Gastroesophageal sphincter (tissue), 4 donors: ENCODE data around the gene CHST11. TPM values are rescaled to one million over a fixed set of nuclear protein-coding genes. Genes with fewer than 3 reads are reported as not detected.

Experiments used
- ATAC-seq: fragments of 150-250 bp; one replicate; pipeline ENCODE4 v1.9.1; 2016; ENCODE audit warnings: mild to moderate bottlenecking, moderate library complexity
- H3K27ac ChIP-seq, 4 donors: fragments of 200-600 bp; sonication (generic) in 3 of 4; 1 replicate in 3 of 4; 2 replicates in 1 of 4; pipeline ENCODE4 v1.5.1; 2016 to 2019
- H3K27me3 ChIP-seq: fragments of 200-600 bp; sonication (generic); one replicate; pipeline ENCODE4 v1.5.1; 2019
- H3K36me3 ChIP-seq, 2 donors: fragments of 200-600 bp; sonication (generic); one replicate each; pipeline ENCODE4 v1.5.1; 2019; ENCODE audit warnings: control low read depth in 1 of 2
- H3K4me1 ChIP-seq, 3 donors: fragments of 200-600 bp; sonication (generic); 1 replicate in 2 of 3; 2 replicates in 1 of 3; pipeline ENCODE4 v1.5.1; 2016 to 2019; ENCODE audit warnings: control low read depth in 2 of 3
- H3K4me3 ChIP-seq, 2 donors: fragments of 200-600 bp; sonication (generic); one replicate each; pipeline ENCODE4 v1.5.1; 2019; ENCODE audit warnings: mild to moderate bottlenecking in 1 of 2, moderate library complexity in 1 of 2
- H3K9me3 ChIP-seq, 3 donors: fragments of 200-600 bp; sonication (generic); one replicate each; pipeline ENCODE4 v1.5.1; 2017 to 2019; ENCODE audit warnings: control low read depth in 2 of 3
- EP300 ChIP-seq: sonication (generic); formaldehyde crosslinking; IDR thresholded peaks from one replicate; pipeline ENCODE4 v1.6.1; 2017; ENCODE audit warnings: antibody characterized with exemption, mild to moderate bottlenecking
- POLR2A ChIP-seq, 2 donors: fragments of 450-650 bp; IDR thresholded peaks; one replicate each; pipeline ENCODE4 v1.6.1; 2017; ENCODE audit warnings: antibody characterized with exemption in 2 of 2, mild to moderate bottlenecking in 2 of 2, moderate library complexity in 1 of 2
- POLR2AphosphoS5 ChIP-seq: sonication (generic); formaldehyde crosslinking; IDR thresholded peaks from one replicate; pipeline ENCODE4 v1.6.1; 2017; ENCODE audit warnings: antibody characterized with exemption
- WGBS, 2 donors: methylation state at CpG; one replicate each; pipeline ENCODE4 v1.1.5; 2018; ENCODE audit warnings: low coverage in 1 of 2; 5-methylcytosine and 5-hydroxymethylcytosine counted together
- total RNA-seq, 4 donors: library from RNA; depleted of rRNA; stranded (reverse); fragments of >200 nt; gene quantifications; one replicate each; pipeline ENCODE4 v1.1.0, GENCODE V29; 2016
- TF ChIP-seq, protein P1 (sequence below), 4 experiments: fragments of 200-600 bp in 2 of 4; fragments of 450-650 bp in 2 of 4; sonication (generic) in 1 of 4; IDR thresholded peaks; one replicate each; pipeline ENCODE4 v1.5.1; 2017 to 2019; ENCODE audit warnings: antibody characterized with exemption in 4 of 4, mild to moderate bottlenecking in 2 of 4, moderate library complexity in 2 of 4

CHST11 gene
- total RNA-seq, 4 donors from 2014 or later: 4.3 to 15.6 (median 11.0) TPM

DNA sequence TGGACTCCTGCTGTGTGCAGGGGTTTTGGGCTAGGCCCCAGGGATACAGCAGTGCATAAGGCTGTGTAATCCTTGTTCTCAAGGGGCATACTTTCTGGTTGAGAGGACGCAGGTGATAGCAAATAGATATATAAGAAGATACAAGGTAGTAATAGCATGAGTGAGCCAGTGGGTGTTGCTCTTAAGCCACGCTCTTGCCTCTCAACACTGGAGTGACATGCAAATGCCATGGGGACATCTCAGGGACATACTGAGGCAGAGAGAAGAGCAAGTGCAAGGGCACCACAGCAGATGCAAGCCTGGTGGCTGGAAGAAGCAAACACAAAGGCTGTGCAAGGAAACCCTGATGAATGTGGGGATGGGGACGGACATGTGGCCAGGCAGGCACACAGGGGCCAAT, 223.3 kb downstream of the CHST11 start:
- H3K27ac ChIP-seq: no peak overlapping the region
- 93% methylated on average over 2 of the region's 3 CpGs; no CpG with 5 or more reads in 1 of the 2 donors for WGBS, 2 donors
- no peak for ATAC-seq
- no peaks in the 10 kb centered on the region for H3K36me3 ChIP-seq
- H3K4me3 ChIP-seq: no peak overlapping the region
- H3K9me3 ChIP-seq: no peaks in the 10 kb centered on the region
- peaks cover 0 to 23% (median 0%) of the 10 kb centered on the region in 3 donors for H3K4me1 ChIP-seq
- no peak for TF ChIP-seq POLR2AphosphoS5
- no peak for TF ChIP-seq EP300
- TF ChIP-seq, protein P1, sequence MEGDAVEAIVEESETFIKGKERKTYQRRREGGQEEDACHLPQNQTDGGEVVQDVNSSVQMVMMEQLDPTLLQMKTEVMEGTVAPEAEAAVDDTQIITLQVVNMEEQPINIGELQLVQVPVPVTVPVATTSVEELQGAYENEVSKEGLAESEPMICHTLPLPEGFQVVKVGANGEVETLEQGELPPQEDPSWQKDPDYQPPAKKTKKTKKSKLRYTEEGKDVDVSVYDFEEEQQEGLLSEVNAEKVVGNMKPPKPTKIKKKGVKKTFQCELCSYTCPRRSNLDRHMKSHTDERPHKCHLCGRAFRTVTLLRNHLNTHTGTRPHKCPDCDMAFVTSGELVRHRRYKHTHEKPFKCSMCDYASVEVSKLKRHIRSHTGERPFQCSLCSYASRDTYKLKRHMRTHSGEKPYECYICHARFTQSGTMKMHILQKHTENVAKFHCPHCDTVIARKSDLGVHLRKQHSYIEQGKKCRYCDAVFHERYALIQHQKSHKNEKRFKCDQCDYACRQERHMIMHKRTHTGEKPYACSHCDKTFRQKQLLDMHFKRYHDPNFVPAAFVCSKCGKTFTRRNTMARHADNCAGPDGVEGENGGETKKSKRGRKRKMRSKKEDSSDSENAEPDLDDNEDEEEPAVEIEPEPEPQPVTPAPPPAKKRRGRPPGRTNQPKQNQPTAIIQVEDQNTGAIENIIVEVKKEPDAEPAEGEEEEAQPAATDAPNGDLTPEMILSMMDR (IDR thresholded peaks at IDR 0.05): no peak
- TF ChIP-seq POLR2A (IDR thresholded peaks at IDR 0.05): no peak
- no peaks in the 10 kb centered on the region for H3K27me3 ChIP-seq

DNA sequence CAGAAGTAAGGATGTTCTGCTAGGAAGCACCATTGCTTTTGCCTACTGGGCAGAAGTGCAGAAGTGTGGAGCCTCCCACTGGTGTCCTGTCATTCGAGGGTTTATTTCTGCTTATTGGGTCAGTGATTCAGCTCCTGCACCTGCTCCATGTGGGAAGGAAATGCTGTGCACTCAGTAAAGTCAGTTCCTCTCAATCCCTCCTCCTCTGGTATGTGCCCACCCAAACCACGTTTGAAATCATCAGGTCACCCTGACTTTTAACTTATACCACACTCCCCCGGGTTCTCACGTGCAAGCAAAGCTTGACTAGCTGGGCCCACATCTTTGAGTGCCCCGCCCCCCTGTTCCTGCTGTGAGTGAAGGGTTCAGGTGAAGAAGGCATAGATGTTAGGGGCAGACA, 223.7 kb downstream of the CHST11 start:
- H3K27ac ChIP-seq: no peak overlapping the region
- no peaks in the 10 kb centered on the region for H3K27me3 ChIP-seq
- H3K36me3 ChIP-seq: no peaks in the 10 kb centered on the region
- H3K9me3 ChIP-seq: no peaks in the 10 kb centered on the region
- 80 to 83% methylated on average over 1 to 5 of the region's 5 CpGs for WGBS, 2 donors
- ATAC-seq: no peak
- peaks cover 0 to 27% (median 0%) of the 10 kb centered on the region in 3 donors for H3K4me1 ChIP-seq
- H3K4me3 ChIP-seq: no peak overlapping the region
- TF ChIP-seq, protein P1 (IDR thresholded peaks at IDR 0.05): no peak
- TF ChIP-seq EP300 (no peak), POLR2A (IDR thresholded peaks at IDR 0.05) (no peak), POLR2AphosphoS5 (no peak)

DNA sequence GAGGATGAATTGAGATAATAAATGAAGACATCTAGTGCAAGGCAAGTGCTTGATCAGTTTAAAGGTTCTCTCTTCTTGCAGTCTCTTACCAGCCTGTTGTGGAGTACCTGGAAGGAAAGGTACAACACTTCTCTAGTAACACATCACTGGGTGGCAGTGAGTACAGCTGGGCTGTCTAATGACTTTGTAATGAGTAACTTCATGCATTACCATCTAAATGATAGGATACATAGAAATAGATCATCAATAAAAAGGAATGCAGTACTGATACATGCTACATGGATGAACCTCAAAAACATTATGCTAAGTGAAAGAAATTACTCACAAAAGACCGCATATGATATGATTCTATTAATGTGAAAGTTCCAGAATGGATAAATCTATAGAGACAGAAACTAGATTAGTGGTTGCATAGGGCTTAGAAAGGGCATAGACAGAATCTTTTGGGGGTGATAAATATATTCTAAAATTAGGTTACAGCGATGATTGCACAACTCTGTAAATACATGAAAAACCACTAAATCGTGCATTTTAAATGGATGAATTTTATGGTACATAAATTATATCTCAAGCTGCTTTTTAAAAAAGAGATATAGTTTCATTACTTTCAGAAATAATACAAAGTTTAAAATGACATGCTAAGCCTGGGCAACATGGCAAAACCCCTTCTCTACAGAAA, 224.4 kb downstream of the CHST11 start:
- ATAC-seq: no peak

DNA sequence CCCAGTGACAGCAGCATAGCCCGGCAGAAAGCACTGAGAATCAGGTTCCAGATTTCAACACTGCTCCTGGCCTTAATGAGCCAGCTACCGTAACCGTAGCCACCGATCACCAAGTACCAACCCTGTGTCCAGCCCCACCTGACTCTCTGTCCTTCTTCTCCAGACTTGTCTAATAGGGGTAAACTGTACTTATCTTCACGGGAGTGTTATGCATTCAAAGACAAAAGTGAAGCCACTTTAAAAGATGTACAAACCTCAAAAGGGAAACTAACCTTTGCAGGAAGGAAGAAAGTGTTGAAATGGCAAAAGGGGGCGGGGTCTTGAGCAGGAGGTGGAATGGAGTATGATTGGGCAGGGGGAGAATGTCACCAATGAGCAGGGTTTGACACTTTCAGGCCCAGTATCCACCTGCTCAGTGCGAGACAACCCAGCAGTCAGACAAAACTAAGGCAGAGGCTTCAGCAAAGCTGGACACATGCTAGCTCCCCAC, 226.1 kb downstream of the CHST11 start:
- Histone ChIP-seq H3K9me3 (no peaks in the 10 kb centered on the region), H3K27ac (no peak overlapping the region), H3K36me3 (no peaks in the 10 kb centered on the region), H3K4me1 (peaks cover 0 to 31% (median 0%) of the 10 kb centered on the region in 3 donors), H3K27me3 (no peaks in the 10 kb centered on the region), H3K4me3 (no peak overlapping the region)
- TF ChIP-seq POLR2AphosphoS5: no peak
- TF ChIP-seq, protein P1 (IDR thresholded peaks at IDR 0.05): no peak
- TF ChIP-seq EP300: no peak
- TF ChIP-seq POLR2A (IDR thresholded peaks at IDR 0.05): no peak
- no peak for ATAC-seq
- WGBS, 2 donors: 90 to 96% methylated on average over 4 to 6 of the region's 7 CpGs

More for the DNA sequence above, 224.4 kb downstream of the CHST11 start:
- 56 to 63% methylated on average over 3 of the region's 3 CpGs for WGBS, 2 donors
- H3K27me3 ChIP-seq: no peaks in the 10 kb centered on the region
- H3K4me3 ChIP-seq: no peak overlapping the region
- TF ChIP-seq POLR2A (IDR thresholded peaks at IDR 0.05): no peak
- no peak for TF ChIP-seq EP300
- TF ChIP-seq, protein P1 (IDR thresholded peaks at IDR 0.05): no peak
- TF ChIP-seq POLR2AphosphoS5: no peak
- H3K36me3 ChIP-seq: no peaks in the 10 kb centered on the region
- H3K27ac ChIP-seq: no peak overlapping the region
- H3K4me1 ChIP-seq: peaks cover 0 to 31% (median 0%) of the 10 kb centered on the region in 3 donors
- H3K9me3 ChIP-seq: no peaks in the 10 kb centered on the region
